K562 (cell line): ENCODE measurements around the gene IGF1R.

ENCODE experiments used
- CEBPB ChIP-seq: fragments of 450-650 bp; IDR thresholded peaks from 2 replicates; pipeline ENCODE4 v1.6.1; 2016; ENCODE audit warnings: missing genetic modification characterization, missing compliant biosample characterization
- CHD2 ChIP-seq: IDR thresholded peaks from 2 replicates; pipeline ENCODE4 v1.6.1; 2011; ENCODE audit warnings: low read depth, low read length
- CTCF ChIP-seq, 3 experiments: IDR thresholded peaks in 2 of 3; conservative IDR thresholded peaks in 1 of 3; 2 replicates each; pipeline ENCODE4 v1.5.1; 2011 to 2012; ENCODE audit warnings: low read length in 3 of 3, mild to moderate bottlenecking in 3 of 3, control low read depth in 2 of 3, improper control_type of control experiment in 1 of 3, inconsistent platforms in 1 of 3, low read depth in 1 of 3, mixed read lengths in 1 of 3, moderate library complexity in 1 of 3; ENCODE audit not compliant: insufficient read depth in 2 of 3
- EP300 ChIP-seq: IDR thresholded peaks from 2 replicates; pipeline ENCODE4 v1.6.1; 2012; ENCODE audit warnings: low read length, improper control_type of control experiment
- EZH2 ChIP-seq: IDR thresholded peaks from 2 replicates; pipeline ENCODE4 v1.6.1; 2012; ENCODE audit warnings: low read depth, mild to moderate bottlenecking, inconsistent platforms, low read length, borderline replicate concordance
- KDM4B ChIP-seq, 2 experiments: fragments of 450-650 bp in 1 of 2; sonication (generic) in 1 of 2; IDR thresholded peaks; 2 replicates each; pipeline ENCODE4 v1.6.1; 2016 to 2017; ENCODE audit warnings: borderline replicate concordance in 2 of 2, antibody characterized with exemption in 1 of 2, low read depth in 1 of 2, mild to moderate bottlenecking in 1 of 2
- MAFK ChIP-seq: IDR thresholded peaks from 2 replicates; pipeline ENCODE4 v1.6.1; 2011; ENCODE audit warnings: low read length, improper control_type of control experiment
- TAF9B ChIP-seq: fragments of 450-650 bp; IDR thresholded peaks from 2 replicates; pipeline ENCODE4 v1.6.1; 2018; ENCODE audit warnings: mild to moderate bottlenecking; ENCODE audit not compliant: partially characterized antibody
- TCF7 ChIP-seq: sonication (generic); IDR thresholded peaks from 2 replicates; pipeline ENCODE4 v1.6.1; 2016; ENCODE audit warnings: antibody characterized with exemption, borderline replicate concordance
- THRAP3 ChIP-seq: fragments of 450-650 bp; IDR thresholded peaks from 2 replicates; pipeline ENCODE4 v1.6.1; 2016; ENCODE audit warnings: mild to moderate bottlenecking, inconsistent platforms, borderline replicate concordance
- ZEB2 ChIP-seq: fragments of 450-650 bp; IDR thresholded peaks from 2 replicates; pipeline ENCODE4 v1.6.1; 2016
- ZNF24 ChIP-seq: fragments of 450-650 bp; IDR thresholded peaks from 2 replicates; pipeline ENCODE4 v1.6.1; 2016

DNA sequence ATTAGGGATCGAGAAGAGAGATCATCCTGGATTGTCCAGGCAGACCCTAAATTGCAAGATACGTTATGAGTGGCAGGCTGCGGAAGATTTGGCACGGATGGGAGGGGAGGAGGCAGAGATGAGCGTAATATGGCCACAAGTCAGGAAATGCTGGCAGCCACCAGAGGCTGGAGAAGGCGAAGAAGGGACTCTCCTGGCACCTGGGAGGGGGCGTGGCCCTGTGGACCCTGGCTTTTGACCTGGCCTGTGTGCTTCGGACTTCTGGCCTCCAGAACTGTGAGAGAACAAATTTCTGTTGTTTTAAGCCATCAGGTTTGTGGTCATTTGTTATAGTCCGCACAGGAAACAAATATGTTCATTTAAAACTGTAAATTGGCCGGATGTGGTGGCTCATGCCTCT lies 31.9 kb upstream of the IGF1R start:
- TF ChIP-seq EP300 (no peak), MAFK (no peak), CHD2 (no peak), ZEB2 (no peak), TCF7 (no peak), KDM4B (IDR thresholded peaks at IDR 0.05; ENCODE audit: borderline replicate concordance in 2 of 2, low read depth in 1 of 2) (no peak), EZH2 (no peak), CEBPB (no peak), TAF9B (no peak), THRAP3 (no peak), CTCF (IDR thresholded peaks at IDR 0.05 in 2 of 3, conservative IDR thresholded peaks at IDR 0.05 in 1 of 3; ENCODE audit: insufficient read depth in 2 of 3, low read depth in 1 of 3, low read length in 3 of 3) (no peak), ZNF24 (no peak)
